BJ (cell line): ENCODE measurements around the gene DUT. TPM values are rescaled to one million over a fixed set of nuclear protein-coding genes. Genes with fewer than 3 reads are reported as not detected.

ENCODE experiments used
- CTCF ChIA-PET: fragments of 350-600 bp; formaldehyde crosslinking; extraction: SDS; loops from one replicate; lab custom pipeline; 2021; ENCODE audit warnings: antibody characterized with exemption, inconsistent platforms; lab: Yijun Ruan, JAX
- POLR2A ChIA-PET: fragments of 300-600 bp; sonication (Branson Sonifier 250); formaldehyde crosslinking; extraction: SDS; loops from one replicate; lab custom pipeline; 2021; ENCODE audit warnings: antibody characterized with exemption; lab: Charles Lee
- DNase-seq: peaks from one replicate; pipeline ENCODE4 v3.0.0-alpha.2; 2011; ENCODE audit warnings: low read depth
- H3K27me3 ChIP-seq: 2 replicates; pipeline ENCODE4 v1.6.0; 2011; ENCODE audit warnings: low read length; ENCODE audit not compliant: control insufficient read depth, insufficient read depth
- H3K36me3 ChIP-seq: 2 replicates; pipeline ENCODE4 v1.5.1; 2011; ENCODE audit warnings: low read length; ENCODE audit not compliant: control insufficient read depth, insufficient read depth
- H3K4me3 ChIP-seq: 2 replicates; pipeline ENCODE4 v1.5.1; 2011; ENCODE audit warnings: low read depth, mild to moderate bottlenecking, control low read depth, low read length
- CTCF ChIP-seq: IDR thresholded peaks from 2 replicates; pipeline ENCODE4 v1.5.1; 2011; ENCODE audit warnings: low read depth, mild to moderate bottlenecking, control low read depth, inconsistent platforms, low read length, moderate library complexity; ENCODE audit not compliant: insufficient read depth
- polyA plus RNA-seq: library from polyadenylated mRNA; depleted of rRNA; stranded (reverse); fragments of >200 nt; gene quantifications from 2 replicates; pipeline ENCODE4 v1.2.3, GENCODE V29; 2011

The DUT gene
- polyA plus RNA-seq, 1 experiment = 49.3 TPM

DNA sequence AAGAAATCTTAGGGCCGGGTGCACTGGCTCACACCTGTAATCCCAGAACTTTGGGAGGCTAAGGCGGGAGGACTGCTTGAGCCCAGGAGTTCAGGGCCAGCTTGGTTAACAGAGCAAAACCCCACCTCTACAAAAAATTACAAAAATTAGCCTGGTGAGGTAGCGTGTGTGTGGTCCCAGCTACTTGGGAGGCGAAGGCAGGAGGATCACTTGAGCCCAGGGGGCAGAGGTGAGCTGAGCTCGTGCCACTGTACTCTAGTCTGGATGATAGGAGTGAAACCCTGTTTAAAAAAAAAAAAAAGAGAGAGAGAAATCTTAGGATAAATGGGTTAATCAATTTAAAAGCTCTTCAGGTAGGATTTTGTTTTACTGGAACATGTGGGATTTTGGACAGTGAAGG, 31.2 kb upstream of the DUT start:
- TF ChIP-seq CTCF = no peak
- ChIA-PET POLR2A (no interaction called here), CTCF (interaction anchor here (0.6 to 3.8 kb wide), 2 partner anchors 12 to 14 kb away, joined by 3 to 21 read pairs; no protein-coding TSS in a partner anchor)
- H3K36me3 ChIP-seq = no peaks in the 10 kb centered on the region
- no peaks in the 10 kb centered on the region for H3K27me3 ChIP-seq
- DNase-seq = no peak
- H3K4me3 ChIP-seq = no peak overlapping the region

DNA sequence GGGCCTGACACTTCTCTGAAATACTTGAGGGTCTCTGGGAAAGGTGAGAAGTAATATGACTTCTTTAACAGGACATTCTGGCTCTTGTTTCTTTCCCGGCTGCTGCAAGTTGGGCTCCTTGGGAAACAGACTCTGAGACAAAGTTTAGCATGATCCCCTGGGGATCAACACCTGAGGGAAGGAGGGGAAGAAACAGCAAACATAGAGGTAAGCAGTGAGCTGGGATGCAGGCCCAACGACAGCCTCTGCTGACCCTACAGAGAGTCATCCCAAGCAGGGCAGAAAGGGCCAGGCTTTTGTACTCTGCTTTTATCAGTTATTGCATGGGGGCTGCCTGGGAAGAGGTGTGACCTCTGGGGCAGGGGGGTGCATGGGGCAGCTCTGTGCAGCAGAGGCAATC, 26.8 kb upstream of the DUT start:
- ChIA-PET POLR2A (no interaction called here), CTCF (no interaction called here)
- Histone ChIP-seq H3K36me3 (no peaks in the 10 kb centered on the region), H3K4me3 (no peak overlapping the region), H3K27me3 (no peaks in the 10 kb centered on the region)
- DNase-seq = no peak
- TF ChIP-seq CTCF = no peak

- TF ChIP-seq CTCF = no peak
- ChIA-PET CTCF (no interaction called here), POLR2A (no interaction called here)
- Histone ChIP-seq H3K36me3 (no peaks in the 10 kb centered on the region), H3K27me3 (no peaks in the 10 kb centered on the region; the same call in 1 of the 2 replicates), H3K4me3 (no peak overlapping the region)
- no peak for DNase-seq
Measured at GRCh38 chr15:48306639-48307038, 24.6 kb upstream of the DUT start.

DNA sequence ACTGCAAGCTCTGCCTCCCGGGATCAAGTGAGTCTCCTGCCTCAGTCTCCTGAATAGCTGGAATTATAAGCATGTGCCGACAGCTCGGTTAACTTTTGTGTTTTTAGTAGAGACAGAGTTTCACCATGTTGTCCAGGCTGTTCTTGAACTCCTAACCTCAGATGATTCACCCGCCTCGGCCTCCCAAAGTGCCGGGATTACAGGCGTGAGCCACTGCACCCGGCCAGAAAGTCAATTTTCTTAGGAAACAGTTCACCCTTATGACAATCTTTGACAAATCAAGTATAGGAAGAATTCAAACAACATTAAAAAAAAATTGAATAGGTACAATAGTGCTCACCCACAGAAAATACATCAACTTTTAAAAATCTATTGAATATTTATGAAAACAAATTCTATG, 23.6 kb upstream of the DUT start:
- POLR2A ChIA-PET = no interaction called here
- CTCF ChIA-PET = interaction anchor here (2.7 kb wide), 1 partner anchor 22 kb away, joined by 8 read pairs; no protein-coding TSS in a partner anchor
- no peak for TF ChIP-seq CTCF
- DNase-seq = no peak
- Histone ChIP-seq H3K27me3 (no peaks in the 10 kb centered on the region; the same call in 1 of the 2 replicates), H3K36me3 (no peaks in the 10 kb centered on the region), H3K4me3 (no peak overlapping the region)

GRCh38 chr15:48309740-48310139, 21.5 kb upstream of the DUT start:
- Histone ChIP-seq H3K36me3 (no peaks in the 10 kb centered on the region), H3K27me3 (no peaks in the 10 kb centered on the region; the same call in 1 of the 2 replicates), H3K4me3 (no peak overlapping the region)
- CTCF ChIA-PET = interaction anchor here (2.2 to 2.7 kb wide), 2 partner anchors 24 to 26 kb away, joined by 5 to 8 read pairs; no protein-coding TSS in a partner anchor
- no peak for TF ChIP-seq CTCF
- POLR2A ChIA-PET = no interaction called here
- no peak for DNase-seq
